ENCODE data around the gene CUX1.

Gene CUX1

DNA sequence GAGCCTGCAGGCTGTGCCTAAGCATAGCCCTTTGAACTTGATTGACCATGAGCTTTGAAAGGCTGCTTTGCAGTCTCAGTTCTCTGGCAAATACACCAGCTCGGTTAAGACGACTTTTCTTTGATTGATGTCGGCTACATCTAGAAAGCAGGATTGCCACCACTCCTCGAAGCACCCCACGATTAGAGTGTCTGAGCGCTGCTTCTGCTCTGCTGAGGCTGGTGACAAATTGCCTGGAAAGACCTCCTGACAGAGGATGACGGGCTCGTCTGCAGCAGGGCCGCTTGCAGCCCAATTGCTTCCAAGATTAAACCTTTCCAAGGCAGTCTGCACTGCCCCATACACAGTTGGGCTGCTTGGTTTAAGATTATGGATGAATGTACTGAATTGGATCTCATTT lies 182.0 kb downstream of the CUX1 start:
- H3K36me3 ChIP-seq (ENCODE audit: insufficient read depth, insufficient read length, low read length) = no peaks in the 10 kb centered on the region
- H3K9ac ChIP-seq (ENCODE audit: insufficient read length, low read depth) = no peak overlapping the region
- no peak overlapping the region for H3K4me3 ChIP-seq (ENCODE audit: insufficient read length, low read depth)
- no peak for DNase-seq (ENCODE audit: low read depth, low spot score)
- TF ChIP-seq YY1 (IDR thresholded peaks at IDR 0.05; ENCODE audit: insufficient read depth, insufficient read length) (no peak), ZNF274 (IDR thresholded peaks at IDR 0.05; ENCODE audit: low read depth, low read length) (no peak), SUZ12 (IDR thresholded peaks at IDR 0.05; ENCODE audit: extremely low read depth, insufficient read depth, insufficient read length) (no peak)
- H3K27me3 ChIP-seq (ENCODE audit: insufficient read depth, insufficient read length) = no peaks in the 10 kb centered on the region
- H3K4me1 ChIP-seq (ENCODE audit: insufficient read depth, insufficient read length) = peaks cover 13% of the 10 kb centered on the region
- H3K9me3 ChIP-seq (ENCODE audit: insufficient read depth, low read length) = no peaks in the 10 kb centered on the region

DNA sequence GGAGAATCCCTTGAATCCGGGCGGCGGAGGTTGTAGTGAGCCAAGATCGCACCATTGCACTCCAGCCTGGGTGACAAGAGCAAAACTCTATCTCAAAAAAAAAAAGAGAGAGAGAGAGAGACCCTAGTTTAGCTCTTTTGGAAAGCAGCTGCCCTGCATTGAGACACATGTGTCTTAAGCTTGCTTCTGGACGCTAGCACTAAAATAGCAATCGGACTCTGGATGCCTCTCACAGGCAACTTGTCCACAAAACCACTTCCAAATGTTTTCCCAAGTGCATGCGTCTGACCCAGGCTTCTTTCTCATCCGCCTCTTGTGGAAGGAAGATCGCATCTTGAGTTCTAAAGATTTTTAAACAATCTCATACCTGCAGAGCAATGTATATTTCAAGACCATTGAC lies 182.7 kb downstream of the CUX1 start:
- Histone ChIP-seq H3K9ac (ENCODE audit: insufficient read length, low read depth) (no peak overlapping the region), H3K36me3 (ENCODE audit: insufficient read depth, insufficient read length, low read length) (no peaks in the 10 kb centered on the region), H3K9me3 (ENCODE audit: insufficient read depth, low read length) (no peaks in the 10 kb centered on the region), H3K4me1 (ENCODE audit: insufficient read depth, insufficient read length) (peaks cover 13% of the 10 kb centered on the region), H3K4me3 (ENCODE audit: insufficient read length, low read depth) (no peak overlapping the region), H3K27me3 (ENCODE audit: insufficient read depth, insufficient read length) (no peaks in the 10 kb centered on the region)
- TF ChIP-seq YY1 (IDR thresholded peaks at IDR 0.05; ENCODE audit: insufficient read depth, insufficient read length) (no peak), SUZ12 (IDR thresholded peaks at IDR 0.05; ENCODE audit: extremely low read depth, insufficient read depth, insufficient read length) (no peak), ZNF274 (IDR thresholded peaks at IDR 0.05; ENCODE audit: low read depth, low read length) (no peak)
- no peak for DNase-seq (ENCODE audit: low read depth, low spot score)

DNA sequence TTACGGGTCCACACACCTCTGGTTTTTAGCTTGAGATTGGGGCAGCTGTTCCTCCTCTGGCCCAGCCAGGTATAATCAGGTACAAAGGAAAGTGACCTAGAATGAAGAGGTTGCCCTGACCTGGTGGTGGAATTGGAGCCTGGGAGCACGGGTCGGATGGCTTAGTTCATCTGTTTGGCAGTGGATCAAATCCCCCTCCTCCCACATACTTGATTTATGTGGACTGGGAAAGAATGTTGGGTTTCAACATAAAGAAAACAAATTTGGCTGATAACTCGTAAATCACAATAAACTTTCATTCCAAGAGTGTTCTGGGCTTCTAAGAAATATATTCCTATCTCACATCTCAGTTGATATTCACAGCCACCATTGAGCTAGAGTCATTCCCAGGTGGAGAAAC lies 186.8 kb downstream of the CUX1 start:
- no peak for TF ChIP-seq SUZ12 (IDR thresholded peaks at IDR 0.05; ENCODE audit: extremely low read depth, insufficient read depth, insufficient read length)
- no peak for TF ChIP-seq YY1 (IDR thresholded peaks at IDR 0.05; ENCODE audit: insufficient read depth, insufficient read length)
- no peak for TF ChIP-seq ZNF274 (IDR thresholded peaks at IDR 0.05; ENCODE audit: low read depth, low read length)
- Histone ChIP-seq H3K27me3 (ENCODE audit: insufficient read depth, insufficient read length) (no peaks in the 10 kb centered on the region), H3K9me3 (ENCODE audit: insufficient read depth, low read length) (no peaks in the 10 kb centered on the region), H3K4me1 (ENCODE audit: insufficient read depth, insufficient read length) (peaks cover 3% of the 10 kb centered on the region), H3K9ac (ENCODE audit: insufficient read length, low read depth) (no peak overlapping the region), H3K36me3 (ENCODE audit: insufficient read depth, insufficient read length, low read length) (no peaks in the 10 kb centered on the region), H3K4me3 (ENCODE audit: insufficient read length, low read depth) (no peak overlapping the region)
- DNase-seq (ENCODE audit: low read depth, low spot score) = no peak

DNA sequence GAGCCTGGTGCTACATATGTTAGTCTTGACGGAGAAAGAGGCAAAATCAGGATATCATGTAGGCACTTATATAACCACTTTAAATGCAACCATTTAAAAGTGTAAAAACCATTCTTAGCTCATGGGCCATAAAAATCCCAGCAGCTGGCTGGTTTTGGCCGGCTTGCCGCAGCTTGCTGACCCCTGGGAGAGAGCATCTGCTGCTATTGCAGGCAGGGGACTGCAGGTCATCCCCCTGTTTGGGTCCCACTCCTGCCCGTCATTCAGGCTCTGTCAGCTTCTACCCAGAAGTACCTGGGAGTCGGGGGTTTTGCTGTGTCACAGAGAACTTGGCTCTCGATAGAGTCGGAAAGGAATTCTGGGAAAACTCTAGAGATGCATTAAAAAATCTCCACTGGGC lies 187.4 kb downstream of the CUX1 start:
- H3K36me3 ChIP-seq (ENCODE audit: insufficient read depth, insufficient read length, low read length) = no peaks in the 10 kb centered on the region
- no peak overlapping the region for H3K4me3 ChIP-seq (ENCODE audit: insufficient read length, low read depth)
- TF ChIP-seq SUZ12 (IDR thresholded peaks at IDR 0.05; ENCODE audit: extremely low read depth, insufficient read depth, insufficient read length) = no peak
- no peak for TF ChIP-seq YY1 (IDR thresholded peaks at IDR 0.05; ENCODE audit: insufficient read depth, insufficient read length)
- H3K27me3 ChIP-seq (ENCODE audit: insufficient read depth, insufficient read length) = no peaks in the 10 kb centered on the region
- no peak overlapping the region for H3K9ac ChIP-seq (ENCODE audit: insufficient read length, low read depth)
- DNase-seq (ENCODE audit: low read depth, low spot score) = no peak
- no peaks in the 10 kb centered on the region for H3K9me3 ChIP-seq (ENCODE audit: insufficient read depth, low read length)
- no peaks in the 10 kb centered on the region for H3K4me1 ChIP-seq (ENCODE audit: insufficient read depth, insufficient read length)

DNA sequence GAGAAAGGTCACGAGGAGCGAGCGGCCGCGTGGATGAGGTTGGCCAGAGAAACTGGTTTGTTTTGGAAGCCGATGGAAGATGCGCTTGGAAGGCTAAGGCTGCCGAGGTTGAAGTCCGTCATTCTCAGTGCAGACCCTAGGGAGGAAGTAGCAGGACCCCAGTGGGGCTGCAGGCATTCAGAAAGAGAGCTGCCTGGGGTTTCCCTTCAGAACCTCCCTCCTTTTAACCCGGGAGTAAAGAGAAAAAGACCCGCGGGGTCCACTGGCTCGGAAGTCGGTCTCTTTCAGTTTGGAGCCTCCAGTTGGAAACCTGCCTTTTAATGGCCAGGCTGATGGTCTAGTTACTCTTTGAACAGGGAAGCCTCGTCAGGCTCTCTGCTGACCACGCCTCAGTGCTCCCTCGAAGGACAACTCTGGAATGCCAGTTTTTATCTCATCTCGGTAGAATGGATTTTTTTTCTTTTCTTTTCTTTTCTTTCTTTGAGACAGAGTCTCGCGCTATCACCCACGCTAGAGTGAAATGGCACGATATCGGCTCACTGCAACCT lies 188.6 kb downstream of the CUX1 start:
- DNase-seq (ENCODE audit: low read depth, low spot score) = no peak
- Histone ChIP-seq H3K36me3 (ENCODE audit: insufficient read depth, insufficient read length, low read length) (no peaks in the 10 kb centered on the region), H3K9ac (ENCODE audit: insufficient read length, low read depth) (no peak overlapping the region), H3K4me3 (ENCODE audit: insufficient read length, low read depth) (no peak overlapping the region), H3K9me3 (ENCODE audit: insufficient read depth, low read length) (no peaks in the 10 kb centered on the region), H3K4me1 (ENCODE audit: insufficient read depth, insufficient read length) (no peaks in the 10 kb centered on the region), H3K27me3 (ENCODE audit: insufficient read depth, insufficient read length) (no peaks in the 10 kb centered on the region)
- TF ChIP-seq ZNF274 (IDR thresholded peaks at IDR 0.05; ENCODE audit: low read depth, low read length) (no peak), SUZ12 (IDR thresholded peaks at IDR 0.05; ENCODE audit: extremely low read depth, insufficient read depth, insufficient read length) (no peak), YY1 (IDR thresholded peaks at IDR 0.05; ENCODE audit: insufficient read depth, insufficient read length) (no peak)

DNA sequence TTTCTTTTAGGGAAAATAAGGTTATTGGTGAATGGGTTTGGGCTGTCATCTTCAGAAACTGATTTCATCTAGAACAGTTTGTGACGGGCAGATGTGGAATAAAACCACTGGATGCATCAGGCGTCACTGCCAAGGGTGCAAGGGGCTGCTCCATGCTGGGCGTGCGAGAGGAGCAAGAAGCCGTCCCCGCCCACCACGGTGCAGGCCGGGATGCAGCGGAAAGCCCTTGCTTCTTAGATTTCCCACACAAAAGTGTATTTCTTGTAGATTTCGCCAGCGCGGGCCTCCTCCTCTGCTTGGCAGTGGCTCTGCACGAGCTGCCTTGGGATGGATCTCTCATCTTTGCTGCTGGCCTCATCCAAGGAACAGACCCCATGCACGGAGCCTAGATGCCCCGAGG lies 189.3 kb downstream of the CUX1 start:
- Histone ChIP-seq H3K9me3 (ENCODE audit: insufficient read depth, low read length) (no peaks in the 10 kb centered on the region), H3K4me1 (ENCODE audit: insufficient read depth, insufficient read length) (no peaks in the 10 kb centered on the region), H3K9ac (ENCODE audit: insufficient read length, low read depth) (no peak overlapping the region), H3K36me3 (ENCODE audit: insufficient read depth, insufficient read length, low read length) (no peaks in the 10 kb centered on the region), H3K27me3 (ENCODE audit: insufficient read depth, insufficient read length) (no peaks in the 10 kb centered on the region), H3K4me3 (ENCODE audit: insufficient read length, low read depth) (no peak overlapping the region)
- TF ChIP-seq YY1 (IDR thresholded peaks at IDR 0.05; ENCODE audit: insufficient read depth, insufficient read length) (no peak), ZNF274 (IDR thresholded peaks at IDR 0.05; ENCODE audit: low read depth, low read length) (no peak), SUZ12 (IDR thresholded peaks at IDR 0.05; ENCODE audit: extremely low read depth, insufficient read depth, insufficient read length) (no peak)
- DNase-seq (ENCODE audit: low read depth, low spot score) = no peak

DNA sequence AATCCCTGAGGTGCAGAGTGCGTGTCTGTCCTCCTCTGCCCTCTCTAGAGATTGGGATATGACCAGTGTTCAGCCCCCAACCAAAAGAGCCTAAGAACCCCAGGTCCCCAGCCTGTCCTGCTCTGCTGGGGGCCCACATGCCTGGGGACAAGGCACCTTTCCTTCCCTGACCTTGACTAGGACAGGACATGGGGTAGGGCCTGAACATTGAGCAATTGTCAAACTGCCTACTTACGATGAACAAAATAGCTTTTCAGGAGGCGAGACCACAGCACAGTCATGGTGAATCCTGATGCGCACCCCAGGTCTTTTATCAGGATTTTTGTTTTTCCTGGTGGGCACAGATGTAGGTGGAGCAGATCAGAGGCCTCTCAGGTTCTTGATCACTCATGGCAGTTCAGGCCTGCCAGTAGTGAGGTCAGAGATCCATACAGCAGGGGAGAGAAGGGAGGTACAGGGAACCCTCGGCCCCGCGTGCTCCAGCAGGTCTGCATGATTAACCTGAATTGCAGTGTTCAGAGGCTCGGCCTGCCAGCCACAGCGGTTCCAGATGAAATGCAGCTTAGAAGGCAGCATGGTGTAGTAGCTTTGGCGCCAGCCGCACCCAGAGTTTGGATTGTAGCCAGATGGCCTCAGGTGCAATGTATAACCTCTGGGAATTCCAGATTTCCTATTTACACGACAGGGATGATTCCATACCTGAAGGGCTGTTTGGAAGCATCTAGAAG lies 191.3 kb downstream of the CUX1 start:
- no peak for DNase-seq (ENCODE audit: low read depth, low spot score)
- Histone ChIP-seq H3K4me1 (ENCODE audit: insufficient read depth, insufficient read length) (no peaks in the 10 kb centered on the region), H3K36me3 (ENCODE audit: insufficient read depth, insufficient read length, low read length) (peaks cover under 1% of the 10 kb centered on the region), H3K4me3 (ENCODE audit: insufficient read length, low read depth) (no peak overlapping the region), H3K27me3 (ENCODE audit: insufficient read depth, insufficient read length) (no peaks in the 10 kb centered on the region), H3K9me3 (ENCODE audit: insufficient read depth, low read length) (no peaks in the 10 kb centered on the region), H3K9ac (ENCODE audit: insufficient read length, low read depth) (no peak overlapping the region)
- TF ChIP-seq YY1 (IDR thresholded peaks at IDR 0.05; ENCODE audit: insufficient read depth, insufficient read length) (no peak), SUZ12 (IDR thresholded peaks at IDR 0.05; ENCODE audit: extremely low read depth, insufficient read depth, insufficient read length) (no peak), ZNF274 (IDR thresholded peaks at IDR 0.05; ENCODE audit: low read depth, low read length) (no peak)

Data from NT2/D1 (cell line).